ENCODE results near the gene DDX56.

The DDX56 gene, protein sequence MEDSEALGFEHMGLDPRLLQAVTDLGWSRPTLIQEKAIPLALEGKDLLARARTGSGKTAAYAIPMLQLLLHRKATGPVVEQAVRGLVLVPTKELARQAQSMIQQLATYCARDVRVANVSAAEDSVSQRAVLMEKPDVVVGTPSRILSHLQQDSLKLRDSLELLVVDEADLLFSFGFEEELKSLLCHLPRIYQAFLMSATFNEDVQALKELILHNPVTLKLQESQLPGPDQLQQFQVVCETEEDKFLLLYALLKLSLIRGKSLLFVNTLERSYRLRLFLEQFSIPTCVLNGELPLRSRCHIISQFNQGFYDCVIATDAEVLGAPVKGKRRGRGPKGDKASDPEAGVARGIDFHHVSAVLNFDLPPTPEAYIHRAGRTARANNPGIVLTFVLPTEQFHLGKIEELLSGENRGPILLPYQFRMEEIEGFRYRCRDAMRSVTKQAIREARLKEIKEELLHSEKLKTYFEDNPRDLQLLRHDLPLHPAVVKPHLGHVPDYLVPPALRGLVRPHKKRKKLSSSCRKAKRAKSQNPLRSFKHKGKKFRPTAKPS

DNA sequence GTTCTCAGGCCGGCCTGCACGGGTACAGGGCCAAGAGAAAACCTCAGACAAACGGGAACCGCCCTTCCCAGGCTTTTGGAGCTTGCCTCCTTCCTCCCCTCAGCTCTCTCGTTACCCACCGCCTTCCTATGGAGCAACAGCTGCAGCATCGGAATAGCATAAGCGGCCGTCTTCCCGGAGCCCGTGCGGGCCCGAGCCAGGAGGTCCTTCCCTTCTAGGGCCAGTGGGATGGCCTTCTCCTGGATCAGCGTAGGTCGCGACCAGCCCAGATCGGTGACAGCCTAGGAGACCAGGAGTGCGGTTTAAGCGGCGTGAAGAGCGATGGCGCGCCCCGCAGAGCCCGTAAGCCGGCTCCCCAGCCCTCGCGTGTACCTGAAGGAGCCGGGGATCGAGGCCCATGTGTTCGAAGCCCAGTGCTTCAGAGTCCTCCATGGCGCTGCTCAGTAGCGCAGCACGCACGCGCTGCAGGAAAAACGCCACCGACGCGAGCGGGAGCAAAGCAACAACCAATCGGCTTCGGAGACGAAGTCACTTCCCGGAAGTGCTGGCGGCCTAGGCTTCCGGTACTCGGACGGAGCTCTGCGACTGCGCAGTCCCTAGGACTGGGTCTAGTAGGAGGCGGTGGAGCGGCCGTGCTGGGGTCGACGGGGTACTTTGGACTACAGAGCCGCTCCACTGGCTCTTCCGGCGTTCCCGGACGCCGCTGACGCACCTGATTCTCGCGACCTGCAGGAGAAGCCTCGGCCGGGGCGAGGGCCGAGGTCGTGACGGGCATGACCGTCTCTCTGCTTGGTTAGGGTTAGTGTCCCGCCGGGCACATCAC lies at the start of gene DDX56:
DDX56 (minus strand) TSS at position 445 of the 823 bp plus-strand sequence; CDS start at position 432, 13 bp downstream.
- DNase-seq (ENCODE audit: low spot score) = peak; percentile 94

DNA sequence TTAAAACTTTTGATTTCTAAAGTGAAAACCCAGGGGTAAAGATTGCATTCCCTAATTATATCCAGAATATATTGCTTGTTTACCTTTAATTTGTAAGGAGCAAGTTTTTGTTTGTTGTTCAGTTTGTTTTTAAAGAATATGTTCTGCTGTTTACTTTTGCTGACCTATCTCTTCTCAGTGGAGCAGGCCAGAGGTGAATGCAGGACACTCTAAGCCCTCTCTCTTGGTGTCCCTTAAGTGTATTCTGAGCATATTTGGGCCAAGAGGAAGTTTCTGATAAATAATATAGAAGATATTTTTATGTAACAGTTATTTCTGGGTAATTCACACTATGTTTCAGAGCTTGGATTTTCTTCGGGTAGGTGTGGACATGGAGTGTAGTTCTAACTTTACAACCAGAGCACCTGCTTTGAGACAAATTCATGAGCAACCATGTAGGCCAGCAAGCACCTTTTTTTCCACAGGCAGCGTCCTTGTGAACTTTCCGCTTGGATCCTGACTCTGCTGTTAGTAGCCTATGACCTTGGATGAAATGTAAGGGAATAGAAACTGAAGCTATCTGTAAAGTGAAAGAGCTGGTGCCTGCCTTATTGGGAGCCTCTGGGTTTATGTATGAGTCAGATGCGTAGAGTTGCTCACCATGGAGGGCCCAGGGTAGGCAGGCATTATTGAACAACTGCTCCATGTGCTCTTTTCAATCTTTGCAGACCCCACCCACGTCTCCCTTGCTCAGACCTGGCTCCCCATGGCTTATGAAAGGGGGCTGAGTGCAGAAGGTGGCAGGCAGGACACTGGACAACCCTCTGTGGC lies 48.8 kb upstream of the DDX56 start:
- no peak for DNase-seq (ENCODE audit: low spot score)

DNA sequence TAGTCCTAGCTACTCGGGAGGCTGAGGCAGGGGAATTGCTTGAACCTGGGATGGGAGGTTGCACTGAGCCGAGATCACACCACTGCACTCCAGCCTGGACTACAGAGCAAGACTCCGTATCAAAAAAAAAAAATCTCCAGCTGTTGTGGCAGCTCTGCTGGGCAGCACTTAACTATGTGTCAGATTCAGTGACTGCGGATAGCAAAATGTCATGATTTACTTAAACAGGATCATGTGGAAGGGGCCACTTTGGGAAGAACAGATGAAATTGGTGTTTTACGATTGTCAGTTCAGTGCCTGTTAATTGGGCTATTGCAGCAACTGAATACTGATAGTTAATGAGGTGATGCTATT lies 48.0 kb upstream of the DDX56 start:
- DNase-seq (ENCODE audit: low spot score) = no peak

DNA sequence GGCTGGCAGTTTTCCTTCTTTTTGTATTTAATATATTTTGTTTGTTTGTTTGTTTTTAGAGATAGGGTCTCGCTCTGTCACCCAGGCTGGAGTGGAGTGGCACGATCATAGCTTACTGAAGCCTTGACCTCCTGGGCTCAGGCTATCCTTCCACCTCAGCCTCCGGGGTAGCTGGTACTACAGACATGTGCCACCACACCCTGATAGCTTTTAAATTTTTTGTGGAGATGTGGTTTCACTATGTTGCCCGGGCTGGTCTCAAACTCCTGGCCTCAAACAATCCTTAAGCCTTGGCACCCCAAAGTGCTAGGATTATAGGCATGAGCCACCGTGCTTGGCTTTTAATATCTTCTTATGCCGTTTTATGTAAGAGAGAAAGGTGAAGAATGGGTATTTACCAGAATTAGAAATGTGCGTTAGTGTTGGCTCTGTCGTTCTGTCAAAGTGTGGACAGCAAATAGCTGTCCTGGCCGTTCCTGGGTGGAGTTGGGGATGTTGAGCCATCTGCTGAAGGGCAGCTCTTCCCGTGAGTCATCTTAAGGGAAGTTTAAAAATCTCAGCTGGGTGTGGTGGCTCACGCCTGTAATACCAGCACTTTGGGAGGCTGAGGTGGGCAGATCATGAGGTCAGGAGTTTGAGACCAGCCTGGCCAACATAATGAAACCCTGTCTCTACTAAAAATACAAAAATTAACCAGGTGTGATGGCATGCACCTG lies 47.5 kb upstream of the DDX56 start:
- DNase-seq (ENCODE audit: low spot score) = no peak

DNA sequence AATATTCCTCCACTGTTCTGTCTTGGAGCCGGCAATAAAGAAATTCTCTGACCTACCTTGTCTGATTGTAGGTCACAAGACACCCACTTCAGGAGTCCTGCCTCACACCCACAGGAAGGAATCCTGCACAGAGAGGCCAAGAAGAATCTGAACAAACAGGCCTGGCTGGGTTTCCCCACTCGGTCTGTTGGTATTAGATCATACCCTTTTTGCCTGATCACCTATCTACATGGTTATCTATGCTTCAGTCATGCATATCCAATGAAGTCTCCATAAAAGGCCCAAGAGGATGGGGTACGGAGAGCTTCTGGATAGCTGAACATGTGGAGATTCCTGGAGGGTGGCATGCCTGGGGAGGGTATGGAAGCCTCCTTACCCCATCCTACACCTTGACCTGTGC lies 45.0 kb upstream of the DDX56 start:
- DNase-seq (ENCODE audit: low spot score) = no peak

DNA sequence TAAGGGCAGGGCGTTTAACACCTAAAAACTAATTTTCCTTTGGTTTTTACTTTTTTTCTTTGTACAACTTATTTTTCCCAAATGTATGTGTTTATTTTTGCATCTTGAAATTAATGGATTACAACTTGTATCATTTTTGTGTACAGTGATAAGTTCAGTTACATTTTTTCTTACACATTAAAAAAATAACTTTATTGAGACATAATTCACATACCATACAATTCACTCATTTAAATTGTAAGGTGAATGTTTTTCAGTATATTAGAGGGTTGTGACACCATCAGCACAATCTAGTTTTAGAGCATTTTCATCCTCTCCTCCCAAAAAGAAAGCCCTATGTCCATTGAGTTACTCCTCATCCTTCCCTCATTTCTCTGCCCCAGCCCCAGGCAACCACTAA lies 44.3 kb upstream of the DDX56 start:
- no peak for DNase-seq (ENCODE audit: low spot score)

DNA sequence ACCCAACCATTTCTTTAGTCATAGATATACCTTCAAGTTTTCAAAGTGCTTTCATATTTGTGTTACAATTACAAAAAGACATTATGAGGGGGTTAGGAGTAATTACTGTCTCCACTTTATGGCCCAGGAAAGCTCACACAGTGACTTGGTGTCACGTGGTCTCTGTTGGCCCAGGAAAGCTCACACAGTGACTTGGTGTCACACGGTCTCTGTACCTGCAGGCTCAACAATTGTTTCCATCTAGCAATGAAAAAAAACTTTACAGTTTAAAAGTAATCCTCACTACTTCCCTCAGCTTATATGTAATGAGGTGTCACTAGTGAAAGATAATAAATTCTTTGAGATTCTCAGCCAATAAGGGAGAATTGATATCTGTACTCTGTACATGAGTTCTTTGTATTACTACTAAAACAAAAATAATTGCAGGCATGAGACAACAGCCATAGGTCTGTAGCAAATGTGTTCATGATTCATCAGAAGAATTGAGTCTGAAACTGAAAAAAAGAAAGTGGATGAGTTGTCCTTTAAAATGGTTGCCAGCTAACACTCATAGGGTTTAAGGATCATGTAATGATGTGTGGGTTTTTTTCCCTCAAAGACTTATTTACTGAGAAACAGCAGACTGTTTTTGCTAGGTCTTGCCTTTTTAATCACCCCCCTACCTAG lies 43.6 kb upstream of the DDX56 start:
- DNase-seq (ENCODE audit: low spot score) = no peak

DNA sequence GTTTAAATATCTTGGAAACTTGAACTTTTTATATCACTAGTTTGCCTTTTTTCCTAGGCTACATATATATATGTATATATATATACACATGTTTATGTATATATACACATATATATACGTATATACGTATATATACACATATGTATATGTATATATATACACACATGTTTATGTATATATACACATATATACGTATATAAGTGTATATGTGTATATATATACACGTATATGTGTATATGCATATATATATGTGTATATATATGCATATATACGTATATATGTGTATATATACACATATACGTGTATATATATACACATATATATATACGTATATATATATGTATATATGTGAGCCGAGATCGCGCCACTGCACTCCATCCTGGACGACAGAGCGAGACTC lies 42.8 kb upstream of the DDX56 start:
- DNase-seq (ENCODE audit: low spot score) = no peak

DNA sequence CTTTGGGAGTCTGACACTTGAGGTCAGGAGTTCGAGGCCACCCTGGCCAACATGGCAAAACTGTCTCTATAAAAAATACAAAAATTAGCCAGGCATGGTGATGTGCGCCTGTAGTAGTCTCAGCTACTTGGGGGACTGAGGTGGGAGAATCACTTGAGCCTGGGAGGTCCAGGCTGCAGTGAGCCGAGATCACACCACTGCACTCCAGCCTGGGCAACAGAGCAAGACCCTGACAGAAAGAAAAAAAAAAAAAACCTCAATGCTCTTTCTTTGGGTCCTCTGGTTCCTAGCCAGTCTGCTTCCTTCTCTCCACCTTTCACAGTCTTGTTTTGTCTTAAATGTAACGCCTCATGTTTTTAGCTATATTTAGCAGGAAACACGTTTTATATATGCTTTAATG lies 42.1 kb upstream of the DDX56 start:
- DNase-seq (ENCODE audit: low spot score) = no peak

DNA sequence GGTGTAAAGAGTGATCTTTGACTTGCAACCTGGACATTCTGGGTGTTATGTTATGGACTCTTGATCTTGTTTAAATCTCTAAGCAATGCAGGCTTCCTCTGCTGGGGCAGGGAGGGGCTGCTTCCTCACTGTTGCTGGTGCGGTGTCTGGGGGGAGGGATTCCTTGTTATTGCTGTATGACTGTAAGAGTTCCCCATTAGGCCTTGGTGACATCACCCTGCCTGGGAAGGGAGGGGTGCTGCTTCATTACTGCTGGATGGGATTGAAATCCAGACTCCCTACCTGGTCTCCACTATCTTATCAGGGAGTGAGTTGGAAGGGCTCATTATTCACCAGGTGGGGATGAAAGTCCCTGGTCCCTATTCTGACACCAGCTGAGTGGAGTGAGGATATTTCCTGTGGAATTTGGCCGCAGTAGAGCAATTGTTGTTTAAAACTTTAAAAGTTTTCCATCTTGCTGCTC lies 41.5 kb upstream of the DDX56 start:
- no peak for DNase-seq (ENCODE audit: low spot score)

DNA sequence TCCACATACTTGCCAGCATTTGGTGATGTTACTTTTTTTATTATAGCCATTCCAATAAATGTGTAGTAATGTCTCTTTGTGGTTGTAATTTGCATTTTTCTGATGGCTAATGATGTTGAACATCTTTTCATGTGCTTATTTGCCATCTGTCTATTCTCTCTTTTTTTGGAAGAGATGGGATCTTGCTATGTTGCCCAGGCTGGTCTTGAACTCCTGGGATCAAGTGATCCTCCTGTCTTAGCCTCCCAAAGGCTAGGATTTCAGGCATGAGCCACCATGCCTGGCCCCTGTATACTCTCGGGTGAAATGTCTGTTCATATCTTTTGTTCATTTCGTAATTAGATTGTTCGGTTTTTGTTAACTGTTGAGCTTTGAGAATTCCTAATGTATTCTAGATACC lies 36.1 kb upstream of the DDX56 start:
- no peak for DNase-seq (ENCODE audit: low spot score)

DNA sequence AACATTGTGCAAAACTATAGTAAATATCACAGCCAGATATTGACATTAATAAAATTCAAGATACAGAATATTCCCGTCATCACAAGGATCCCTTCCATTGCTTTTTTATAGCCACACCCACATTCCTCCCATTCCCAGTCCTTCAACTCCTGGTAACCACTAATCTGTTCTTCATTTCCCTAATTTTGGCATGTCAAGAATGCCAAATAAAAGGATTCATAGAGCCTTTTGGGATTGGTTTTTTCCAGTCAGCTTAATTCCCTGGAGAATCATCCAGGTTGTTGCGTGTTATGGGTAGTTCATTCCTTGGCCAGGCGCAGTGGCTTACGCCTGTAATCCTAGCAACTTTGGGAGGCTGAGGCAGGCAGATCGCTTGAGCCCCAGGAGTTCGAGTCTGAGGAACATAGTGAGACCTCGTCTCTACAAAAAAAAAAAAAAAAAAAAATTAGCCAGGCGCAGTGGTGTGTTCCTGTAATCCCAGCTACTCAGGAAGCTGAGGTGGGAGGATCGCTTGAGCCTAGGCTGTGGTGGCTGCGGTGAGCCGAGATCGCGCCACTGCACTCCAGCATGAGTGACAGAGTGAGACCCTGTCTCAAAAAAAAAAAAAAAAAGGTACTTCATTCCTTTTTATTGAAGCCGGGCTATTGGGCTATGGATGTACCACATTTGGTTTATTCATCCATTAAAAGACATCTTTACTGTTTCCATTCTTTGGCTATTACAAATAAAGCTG lies 35.4 kb upstream of the DDX56 start:
- DNase-seq (ENCODE audit: low spot score) = no peak

DNA sequence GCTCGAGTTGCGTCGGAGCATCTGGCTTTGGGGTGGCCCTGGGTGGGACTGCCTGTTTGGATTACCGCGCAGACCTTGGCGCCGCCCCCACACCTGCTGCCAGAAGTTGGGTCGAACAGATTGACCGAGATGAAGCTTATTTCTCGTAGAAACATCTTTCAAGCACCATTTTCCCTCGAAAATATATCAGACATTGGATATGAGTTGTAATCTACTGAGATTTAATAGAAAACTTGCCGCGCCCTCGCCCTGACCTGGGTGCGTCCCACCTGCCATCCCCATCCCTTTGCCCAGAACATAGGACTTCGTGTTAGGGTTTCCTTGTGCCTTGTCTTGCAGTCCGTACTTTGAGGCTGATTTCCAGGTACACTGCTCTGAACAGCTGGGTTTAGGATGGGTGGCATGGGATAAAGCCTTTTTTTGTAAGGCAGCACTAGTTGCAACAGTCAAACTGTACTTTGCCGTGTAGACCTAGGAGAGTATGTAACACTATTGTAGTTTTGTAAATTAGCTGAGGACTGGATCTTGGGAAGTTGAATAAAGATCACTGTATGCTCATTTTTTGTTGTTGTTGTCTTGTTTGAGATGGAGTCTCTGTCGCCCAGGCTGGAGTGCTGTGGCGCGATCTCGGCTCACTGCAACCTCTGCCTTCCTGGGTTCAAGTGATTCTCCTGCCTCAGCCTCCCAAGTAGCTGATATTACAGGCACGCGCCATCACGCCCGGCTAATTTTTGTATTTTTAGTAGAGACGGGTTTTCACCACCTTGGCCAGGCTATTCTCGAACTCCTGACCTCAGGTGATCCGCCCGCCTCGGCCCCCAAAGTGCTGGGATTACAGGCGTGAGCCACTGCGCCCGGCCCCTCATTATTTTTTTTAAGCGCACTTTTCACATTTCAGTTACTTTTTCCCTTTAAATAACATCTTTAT lies 33.7 kb upstream of the DDX56 start:
- DNase-seq (ENCODE audit: low spot score) = no peak

DNA sequence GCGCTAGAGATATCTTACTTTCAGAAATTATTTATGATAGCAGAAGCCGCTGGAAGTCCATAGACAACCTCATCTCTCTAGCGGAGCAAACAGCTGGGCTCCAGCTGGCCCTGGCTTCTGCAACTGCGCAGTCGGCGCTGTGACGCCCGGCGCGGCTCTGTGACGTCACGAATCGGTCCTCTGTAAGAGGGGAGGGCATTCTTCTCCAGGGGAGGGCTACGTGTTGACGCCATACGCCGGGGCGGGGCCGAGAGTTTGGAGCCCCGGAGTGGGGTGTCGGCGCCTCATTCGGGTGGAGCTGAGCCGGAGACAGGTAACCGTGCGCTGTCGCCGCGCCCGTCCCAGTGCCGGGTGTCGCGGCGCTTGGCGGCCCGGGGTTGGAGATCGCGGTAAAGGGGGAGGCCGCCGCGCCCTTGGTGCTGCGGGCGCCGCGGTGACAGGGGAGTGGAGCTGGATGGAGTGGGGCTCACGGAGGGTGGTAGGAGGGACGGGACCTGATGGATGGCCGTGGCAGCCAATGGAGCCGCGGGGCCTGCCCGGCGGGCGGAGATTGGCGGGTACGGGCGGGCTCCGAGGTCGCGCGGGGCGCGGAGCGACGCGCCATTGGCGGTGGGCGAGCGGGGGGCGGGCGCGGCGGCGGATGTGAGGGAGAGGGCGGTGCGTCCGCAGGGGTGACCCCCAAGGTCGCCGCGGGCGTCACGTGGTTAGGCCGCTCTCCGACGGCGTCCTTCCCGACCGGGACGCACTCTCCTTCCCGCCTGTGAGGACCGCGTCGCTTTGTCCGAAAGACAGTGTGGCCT lies 32.8 kb upstream of the DDX56 start, which contains the start of gene OGDH:
OGDH (plus strand) TSS at position 287 of the 800 bp plus-strand sequence. CDS start 17,717 bp downstream, outside the sequence.
- peak; percentile 99 for DNase-seq (ENCODE audit: low spot score)

DNA sequence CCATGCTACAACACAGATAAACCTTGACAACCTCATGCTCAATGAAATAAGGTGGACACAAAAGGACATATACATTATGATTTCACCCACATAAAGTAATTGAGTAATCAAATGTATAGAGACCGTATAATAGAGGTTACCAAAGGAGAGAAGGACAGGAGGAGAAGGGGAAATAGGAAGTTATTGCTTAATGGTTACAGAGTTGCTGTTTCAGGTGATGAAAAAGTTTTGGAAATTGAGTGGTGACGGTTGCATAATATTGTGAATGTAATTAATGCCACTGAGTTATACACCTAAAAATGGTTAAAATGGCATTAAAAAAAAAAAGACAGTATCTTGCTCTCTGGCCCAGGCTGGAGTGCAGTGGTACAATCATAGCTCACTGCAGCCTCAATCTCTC lies 31.2 kb upstream of the DDX56 start:
- DNase-seq (ENCODE audit: low spot score) = no peak

DNA sequence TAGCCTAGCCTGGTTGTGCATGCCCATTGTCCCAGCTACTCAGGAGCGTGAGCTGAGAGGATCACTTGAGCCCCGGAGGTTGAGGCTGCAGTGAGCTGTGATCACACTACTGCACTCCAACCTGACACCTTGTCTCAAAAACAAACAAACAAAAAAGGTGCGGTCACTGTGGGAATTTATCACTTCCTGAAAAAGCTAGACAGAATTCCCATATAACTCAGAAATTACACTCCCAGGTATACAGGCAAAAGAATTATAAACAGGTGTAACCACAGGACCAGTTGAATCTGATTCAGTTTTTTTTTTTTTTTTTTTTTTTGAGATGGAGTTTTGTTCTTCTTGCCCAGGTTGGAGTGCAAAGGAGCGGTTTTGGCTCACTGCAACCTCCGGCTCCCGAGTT lies 29.5 kb upstream of the DDX56 start:
- DNase-seq (ENCODE audit: low spot score) = no peak

DNA sequence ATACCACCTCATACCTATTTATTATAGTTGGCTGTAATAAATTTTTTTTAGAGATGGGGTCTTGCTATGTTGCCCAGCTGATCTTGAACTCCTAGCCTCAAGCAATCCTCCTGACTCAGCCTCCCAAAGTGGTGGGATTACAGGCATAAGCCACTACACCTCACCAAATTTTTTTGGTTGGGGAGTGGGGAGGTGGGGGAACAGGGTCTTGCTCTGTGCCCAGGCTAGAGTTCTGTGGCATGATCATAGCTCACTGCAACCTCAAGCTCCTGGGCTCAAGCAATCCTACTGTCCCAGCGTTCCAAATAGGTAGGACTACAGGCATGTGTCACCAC lies 28.8 kb upstream of the DDX56 start:
- no peak for DNase-seq (ENCODE audit: low spot score)

DNA sequence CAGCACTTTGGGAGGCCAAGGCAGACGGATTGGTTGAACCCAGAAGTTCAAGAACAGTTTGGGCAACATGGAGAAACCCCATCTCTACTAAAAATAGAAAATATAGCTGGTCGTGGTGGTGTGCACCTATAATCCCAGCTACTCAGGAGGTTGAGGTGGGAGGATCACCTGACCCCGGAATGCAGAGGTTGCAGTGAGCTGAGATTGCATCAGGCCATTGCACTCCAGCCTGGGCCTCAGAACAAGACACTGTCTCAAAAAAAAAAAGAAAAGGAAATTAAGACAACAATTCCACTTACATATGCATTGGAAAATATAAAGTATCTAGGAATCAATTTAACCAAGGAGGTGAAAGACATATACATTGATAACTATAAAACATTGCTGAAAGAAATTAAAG lies 25.5 kb upstream of the DDX56 start:
- no peak for DNase-seq (ENCODE audit: low spot score)

Data from hematopoietic multipotent progenitor cell treated with erythropoietin and hydrocortisone succinate and interleukin-3 and kit ligand, for 15 days (in vitro differentiated cells).